ENCODE results near the gene ARL6IP4. TPM values are rescaled to one million over a fixed set of nuclear protein-coding genes. Genes with fewer than 3 reads are reported as not detected.

The ARL6IP4 gene
- total and polyA plus RNA-seq, 10 of the 15 experiments (the other 5 are each of a cell fraction or from before 2014, with no cell fraction given), result 2.5 to 320 (median 188) TPM

GRCh38 chr12:122997343-122998250 is 17.1 kb downstream of the ARL6IP4 start:
- RAD21 ChIA-PET (ENCODE audit: unreplicated experiment), result no interaction called here
- H3K27me3 ChIP-seq (replicated peaks in 1 of 2; ENCODE audit: control insufficient read depth in 2 of 2, insufficient read depth in 2 of 2, low read length in 1 of 2), result no peaks in the 10 kb centered on the region; a peak in 1 of 4 replicates
- DNase-seq (ENCODE audit: low read depth, low spot score), result no peak
- no peaks in the 10 kb centered on the region for H3K36me3 ChIP-seq (ENCODE audit: control insufficient read depth in 2 of 2, insufficient read depth in 2 of 2, low read length in 1 of 2)
- intact Hi-C loops (cut with micrococcal nuclease; ENCODE audit: unreplicated experiment), result no loop called here
- H3K4me1 ChIP-seq (ENCODE audit: control insufficient read depth, insufficient read depth, low read length), result peaks cover 9% of the 10 kb centered on the region
- in situ Hi-C loops (cut with MboI), result no loop called here
- H4K20me1 ChIP-seq (ENCODE audit: control insufficient read depth, insufficient read depth), result no peaks in the 10 kb centered on the region
- CTCF ChIA-PET, result no interaction called here
- no peaks in the 10 kb centered on the region for H3K79me2 ChIP-seq (ENCODE audit: control insufficient read depth, insufficient read depth, low read length)
- TF ChIP-seq USF1 (IDR thresholded peaks at IDR 0.05; ENCODE audit: borderline replicate concordance, extremely low read length, insufficient read depth, low read depth, low read length) (no peak), ZNF274 (IDR thresholded peaks at IDR 0.05; ENCODE audit: insufficient read depth, insufficient read length) (no peak), POLR2A (IDR thresholded peaks at IDR 0.05; ENCODE audit: low read depth, low read length) (no peak), FOS (IDR thresholded peaks at IDR 0.05; ENCODE audit: borderline replicate concordance, extremely low read depth, insufficient read length) (no peak), RELB (IDR thresholded peaks at IDR 0.05; ENCODE audit: low read depth) (no peak)
- BruUV-seq (replicated peaks), result no TSS peak
- SMC1A ChIA-PET (ENCODE audit: uncharacterized antibody, unreplicated experiment), result no interaction called here
- FAIRE-seq, result no peak
- H3K9ac ChIP-seq (ENCODE audit: control insufficient read depth, insufficient read depth, low read length), result no peak overlapping the region
- H3K4me2 ChIP-seq (ENCODE audit: control insufficient read depth, insufficient read depth), result no peak overlapping the region
- no peak overlapping the region for H2AFZ ChIP-seq (ENCODE audit: control insufficient read depth, low read depth, low read length)
- WGBS (ENCODE audit: insufficient coverage, insufficient replicate concordance, low lambda C conversion rate, missing lambda C conversion rate), result 79% methylated on average over 25 of the region's 25 CpGs
- POLR2A ChIA-PET, result no interaction called here
- no peak overlapping the region for H3K27ac ChIP-seq (ENCODE audit: control insufficient read depth, insufficient read depth)
- no peaks in the 10 kb centered on the region for H3K9me3 ChIP-seq (replicated peaks; ENCODE audit: control insufficient read depth, insufficient read depth, low read length)
- ATAC-seq, result no peak
- no peak overlapping the region for H3K4me3 ChIP-seq

Measured in GM12878 (cell line).